Neural crest cell (in vitro differentiated cells): Measurements from ENCODE around the gene PPP6C. TPM values are rescaled to one million over a fixed set of nuclear protein-coding genes. Genes with fewer than 3 reads are reported as not detected.
A peak's percentile ranks its signal among the peaks of the same experiment; 100 is the strongest.
"Not testable (repeated sequence)": the region's sequence is repeated elsewhere in the genome, so short reads cannot be mapped to it uniquely, and the experiment has no call there.

Experiments
- DNase-seq: peaks from one replicate; pipeline ENCODE4 v3.0.0; 2021; ENCODE audit warnings: low read depth, mixed read lengths, low spot score
- H3K27ac Mint-ChIP-seq: one replicate; pipeline ENCODE4 v1.8.0; 2021; ENCODE audit warnings: mild to moderate bottlenecking, mixed read lengths; ENCODE audit not compliant: unreplicated experiment
- H3K27me3 Mint-ChIP-seq: 2 replicates; pipeline ENCODE4 v1.8.0; 2021; ENCODE audit warnings: low read depth, mild to moderate bottlenecking, mixed read lengths
- H3K36me3 Mint-ChIP-seq: 2 replicates; pipeline ENCODE4 v1.8.0; 2021; ENCODE audit warnings: low read depth, mild to moderate bottlenecking, mixed read lengths
- H3K4me1 Mint-ChIP-seq: 2 replicates; pipeline ENCODE4 v1.8.0; 2021; ENCODE audit warnings: mixed read lengths
- H3K4me3 Mint-ChIP-seq: one replicate; pipeline ENCODE4 v1.8.0; 2021; ENCODE audit warnings: mild to moderate bottlenecking, mixed read lengths
- H3K9me3 Mint-ChIP-seq: 2 replicates; pipeline ENCODE4 v1.8.0; 2021; ENCODE audit warnings: mixed read lengths
- CTCF ChIP-seq: fragments of 200-600 bp; sonication (generic); conservative IDR thresholded peaks from 2 replicates; pipeline ENCODE4 v1.5.0; 2021; ENCODE audit warnings: antibody characterized with exemption, mild to moderate bottlenecking
- total RNA-seq: library from RNA; stranded (reverse); gene quantifications from 2 replicates; pipeline ENCODE4 v1.2.1, GENCODE V29; 2021

PPP6C gene
- total RNA-seq, 1 donor from 2014 or later: 45.3 TPM

- Mint-ChIP-seq H3K27me3 (no peaks in the 10 kb centered on the region), H3K9me3 (no peaks in the 10 kb centered on the region), H3K4me3 (no peak overlapping the region), H3K36me3 (peaks cover 26% of the 10 kb centered on the region), H3K4me1 (peaks cover 32% of the 10 kb centered on the region), H3K27ac (no peak overlapping the region)
- TF ChIP-seq CTCF: no peak
- no peak for DNase-seq
Observed at GRCh38 chr9:125233678-125234077, 44.1 kb upstream of the PPP6C start.

DNA sequence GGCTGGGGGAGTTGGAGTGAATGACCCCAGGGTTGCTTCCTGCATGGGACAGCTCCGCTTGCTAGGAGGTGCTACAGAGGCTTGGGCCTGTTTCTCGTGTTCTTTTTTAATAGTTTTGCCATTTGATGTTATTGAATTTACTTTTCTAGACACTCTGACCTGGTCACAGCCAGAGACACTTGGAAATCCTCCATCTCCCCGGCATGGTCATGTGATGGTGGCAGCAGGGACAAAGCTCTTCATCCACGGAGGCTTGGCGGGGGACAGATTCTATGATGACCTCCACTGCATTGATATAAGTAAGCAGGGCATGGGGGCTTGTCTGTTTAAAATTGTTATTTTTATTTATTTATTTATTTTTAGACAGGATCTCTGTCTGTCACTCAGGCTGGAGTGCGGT is 38.2 kb upstream of the PPP6C start:
- Mint-ChIP-seq H3K4me1 (no peaks in the 10 kb centered on the region), H3K27ac (no peak overlapping the region), H3K36me3 (no peaks in the 10 kb centered on the region), H3K4me3 (no peak overlapping the region), H3K27me3 (no peaks in the 10 kb centered on the region), H3K9me3 (no peaks in the 10 kb centered on the region)
- TF ChIP-seq CTCF: no peak
- no peak for DNase-seq

DNA sequence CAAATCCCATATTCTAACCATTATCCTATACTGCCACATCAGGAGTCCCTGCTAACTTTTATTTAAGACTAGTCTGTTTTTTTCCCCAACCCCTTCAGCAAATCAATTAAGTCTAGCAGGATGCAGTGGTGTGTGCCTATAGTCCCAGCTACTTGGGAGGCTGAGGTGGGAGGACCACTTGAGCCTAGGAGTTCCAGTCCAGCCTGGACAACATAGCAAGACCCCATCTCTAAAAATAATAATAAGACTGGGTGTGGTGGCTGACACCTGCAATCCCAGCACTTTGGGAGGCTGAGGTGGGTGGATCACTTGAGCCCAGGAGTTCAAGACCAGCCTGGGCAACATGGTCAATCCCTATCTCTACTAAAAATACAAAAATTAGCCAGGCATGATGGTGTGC is 35.3 kb upstream of the PPP6C start:
- H3K4me1 Mint-ChIP-seq, H3K4me3 Mint-ChIP-seq, H3K27ac Mint-ChIP-seq, H3K36me3 Mint-ChIP-seq, H3K27me3 Mint-ChIP-seq, H3K9me3 Mint-ChIP-seq, DNase-seq: not testable (repeated sequence)

DNA sequence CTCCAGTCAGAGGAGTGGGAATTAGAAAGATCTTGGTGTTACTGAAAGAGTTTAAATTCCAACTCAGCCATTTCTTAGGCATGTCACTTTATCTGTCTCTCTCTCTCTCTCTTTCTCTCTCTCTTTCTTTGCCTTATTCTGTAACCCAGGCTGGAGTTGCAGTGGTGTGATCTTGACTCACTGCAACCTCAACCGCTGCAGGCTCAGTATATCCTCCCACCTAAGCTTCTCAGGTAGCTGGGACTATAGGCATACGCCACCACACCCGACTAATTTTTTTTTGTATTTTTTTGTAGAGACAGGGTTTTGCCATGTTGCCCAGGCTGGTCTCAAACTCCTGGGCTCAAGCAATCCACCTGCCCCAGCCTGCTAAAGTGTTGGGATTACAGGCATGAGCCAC is 29.0 kb upstream of the PPP6C start:
- H3K9me3 Mint-ChIP-seq: no peaks in the 10 kb centered on the region
- DNase-seq: no peak
- H3K27ac Mint-ChIP-seq: peak overlapping the region; percentile 28
- H3K27me3 Mint-ChIP-seq: no peaks in the 10 kb centered on the region
- H3K4me3 Mint-ChIP-seq: no peak overlapping the region
- no peak for TF ChIP-seq CTCF
- peaks cover 5% of the 10 kb centered on the region for H3K36me3 Mint-ChIP-seq
- H3K4me1 Mint-ChIP-seq: no peaks in the 10 kb centered on the region

GRCh38 chr9:125214186-125214585 is 24.6 kb upstream of the PPP6C start:
- no peaks in the 10 kb centered on the region for H3K9me3 Mint-ChIP-seq
- no peak overlapping the region for H3K4me3 Mint-ChIP-seq
- peaks cover 10% of the 10 kb centered on the region for H3K36me3 Mint-ChIP-seq
- H3K27ac Mint-ChIP-seq: no peak overlapping the region
- H3K4me1 Mint-ChIP-seq: no peaks in the 10 kb centered on the region
- H3K27me3 Mint-ChIP-seq: no peaks in the 10 kb centered on the region
- DNase-seq: no peak
- TF ChIP-seq CTCF: no peak

DNA sequence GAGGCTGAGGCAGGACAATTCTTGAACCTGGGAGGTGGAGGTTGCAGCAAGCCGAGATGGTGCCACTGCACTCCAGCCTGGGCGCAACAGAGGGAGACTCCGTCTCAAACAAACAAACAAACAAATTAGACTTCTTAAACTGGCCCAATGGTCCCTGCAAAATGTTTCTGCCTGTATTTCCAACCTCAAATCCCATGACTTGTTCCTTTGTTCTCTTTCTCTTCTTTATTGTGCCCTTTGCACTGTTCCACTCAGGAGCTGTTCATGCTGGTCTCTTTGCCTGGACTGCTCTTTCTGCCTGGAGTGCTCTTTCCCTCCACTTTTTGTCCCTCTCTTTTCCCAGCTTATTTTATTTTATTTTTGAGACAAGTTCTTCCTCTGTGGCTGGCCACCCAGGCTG is 14.9 kb upstream of the PPP6C start:
- peak overlapping the region; percentile 56 for H3K4me3 Mint-ChIP-seq
- no peak for DNase-seq
- H3K4me1 Mint-ChIP-seq: peaks cover 18% of the 10 kb centered on the region
- no peaks in the 10 kb centered on the region for H3K9me3 Mint-ChIP-seq
- no peak for TF ChIP-seq CTCF
- peaks cover under 1% of the 10 kb centered on the region for H3K36me3 Mint-ChIP-seq
- no peak overlapping the region for H3K27ac Mint-ChIP-seq
- H3K27me3 Mint-ChIP-seq: no peaks in the 10 kb centered on the region
